Measurements from ENCODE around the gene LFNG.

Gene LFNG

DNA sequence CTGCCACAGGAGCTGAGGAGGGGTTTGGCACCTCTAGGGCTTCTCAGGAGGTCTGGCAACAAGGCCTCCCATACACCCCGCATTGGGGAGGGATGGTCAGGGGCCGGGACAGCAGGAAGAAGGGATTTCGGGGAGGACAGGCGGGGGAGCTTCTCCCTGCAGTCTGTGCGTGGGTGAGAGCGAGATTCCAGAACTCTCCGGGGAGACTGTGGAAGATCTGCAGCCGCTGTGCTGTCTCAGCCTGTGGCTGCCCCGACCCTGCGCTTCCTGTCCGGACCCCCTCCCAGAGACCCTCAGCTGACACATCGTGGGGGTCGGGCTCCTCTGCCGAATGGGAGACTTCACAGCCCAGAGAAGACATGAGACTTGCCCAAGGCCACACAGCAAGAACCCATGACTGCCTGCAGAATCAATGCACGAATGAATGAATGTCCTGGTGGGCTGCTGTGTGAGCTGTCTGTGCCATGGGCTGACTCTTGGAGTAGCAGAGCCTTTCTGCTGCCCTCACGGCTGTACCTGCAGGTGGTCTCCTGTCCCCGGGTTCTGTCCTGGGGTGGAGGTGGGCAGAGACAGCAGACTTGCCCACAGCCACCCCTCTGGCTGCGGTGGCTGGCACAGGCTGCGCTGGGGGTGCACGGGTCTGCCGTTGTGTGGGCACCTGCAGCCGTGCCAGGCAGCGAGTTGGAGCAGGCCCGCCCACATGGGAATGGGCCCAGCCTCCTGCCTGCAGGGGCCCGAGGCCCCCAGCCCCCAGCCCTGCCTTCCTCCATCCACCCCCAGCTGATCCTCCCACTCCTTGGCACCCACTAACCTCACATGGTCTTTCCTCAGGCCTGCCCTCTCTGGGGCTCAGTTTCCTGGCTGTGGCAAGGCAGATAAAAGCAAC lies 16.3 kb upstream of the LFNG start:
- no peak for TF ChIP-seq POLR2A (IDR thresholded peaks at IDR 0.05; ENCODE audit: low read depth, low read length)
- no peak for DNase-seq (ENCODE audit: insufficient read length, low spot score)
- no peak for FAIRE-seq

DNA sequence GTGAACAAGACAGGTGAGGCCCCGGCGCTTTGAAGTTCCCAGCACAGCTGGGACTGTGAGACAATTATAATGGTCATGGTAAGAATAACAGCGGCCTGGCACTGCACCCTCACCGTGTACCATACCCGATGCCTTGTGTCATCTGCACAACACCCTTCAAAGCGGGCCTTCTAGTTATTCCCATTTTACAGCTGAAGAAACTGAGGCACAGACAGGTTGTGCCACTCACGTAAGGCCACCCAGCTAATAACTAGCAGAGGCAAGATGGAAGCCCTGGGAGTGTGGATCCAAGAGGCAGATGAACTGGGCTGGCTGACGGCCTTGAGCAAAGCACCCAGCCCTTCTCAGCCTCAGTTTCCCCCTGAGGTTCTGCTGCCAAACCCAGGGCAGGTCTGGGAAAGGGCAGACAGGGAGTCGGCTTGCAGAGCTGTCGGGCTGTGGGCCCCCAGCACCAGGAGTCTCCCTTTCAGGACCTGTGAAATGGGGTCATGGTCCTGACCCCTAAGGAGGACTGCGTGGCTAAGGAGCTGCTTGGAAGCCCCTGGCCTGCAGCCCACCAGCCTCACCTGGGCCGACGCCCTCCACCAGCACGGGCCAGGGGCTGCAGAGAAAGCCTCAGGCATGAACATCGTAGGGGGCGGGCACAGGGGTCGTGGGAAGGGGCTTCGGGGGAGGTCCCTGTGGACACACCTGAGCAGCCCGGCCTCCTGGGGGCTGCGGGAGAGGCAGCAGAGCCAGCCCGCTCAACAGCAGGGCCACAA lies 15.3 kb upstream of the LFNG start:
- DNase-seq (ENCODE audit: insufficient read length, low spot score) (no peak), FAIRE-seq (no peak)
- no peak for TF ChIP-seq POLR2A (IDR thresholded peaks at IDR 0.05; ENCODE audit: low read depth, low read length)

GRCh38 chr7:2504889-2505375 lies 14.6 kb upstream of the LFNG start:
- no peak for FAIRE-seq
- DNase-seq (ENCODE audit: insufficient read length, low spot score) = no peak
- TF ChIP-seq POLR2A (IDR thresholded peaks at IDR 0.05; ENCODE audit: low read depth, low read length) = no peak

GRCh38 chr7:2505401-2505800 lies 14.2 kb upstream of the LFNG start:
- FAIRE-seq = no peak
- no peak for TF ChIP-seq POLR2A (IDR thresholded peaks at IDR 0.05; ENCODE audit: low read depth, low read length)
- no peak for DNase-seq (ENCODE audit: insufficient read length, low spot score)

- no peak for TF ChIP-seq POLR2A (IDR thresholded peaks at IDR 0.05; ENCODE audit: low read depth, low read length)
- no peak for DNase-seq (ENCODE audit: insufficient read length, low spot score)
- no peak for FAIRE-seq
These were observed 12.2 kb upstream of the LFNG start for GRCh38 chr7:2507208-2507916.

GRCh38 chr7:2507917-2508306 lies 11.7 kb upstream of the LFNG start:
- FAIRE-seq (no peak), DNase-seq (ENCODE audit: insufficient read length, low spot score) (no peak)
- TF ChIP-seq POLR2A (IDR thresholded peaks at IDR 0.05; ENCODE audit: low read depth, low read length) = no peak

- FAIRE-seq = no peak
- no peak for DNase-seq (ENCODE audit: insufficient read length, low spot score)
- 0 out of 2 replicates have a peak, but pooled peaks have one; percentile 3 for TF ChIP-seq POLR2A (IDR thresholded peaks at IDR 0.05; ENCODE audit: low read depth, low read length)
These were observed 11.0 kb upstream of the LFNG start for GRCh38 chr7:2508327-2509215.

DNA sequence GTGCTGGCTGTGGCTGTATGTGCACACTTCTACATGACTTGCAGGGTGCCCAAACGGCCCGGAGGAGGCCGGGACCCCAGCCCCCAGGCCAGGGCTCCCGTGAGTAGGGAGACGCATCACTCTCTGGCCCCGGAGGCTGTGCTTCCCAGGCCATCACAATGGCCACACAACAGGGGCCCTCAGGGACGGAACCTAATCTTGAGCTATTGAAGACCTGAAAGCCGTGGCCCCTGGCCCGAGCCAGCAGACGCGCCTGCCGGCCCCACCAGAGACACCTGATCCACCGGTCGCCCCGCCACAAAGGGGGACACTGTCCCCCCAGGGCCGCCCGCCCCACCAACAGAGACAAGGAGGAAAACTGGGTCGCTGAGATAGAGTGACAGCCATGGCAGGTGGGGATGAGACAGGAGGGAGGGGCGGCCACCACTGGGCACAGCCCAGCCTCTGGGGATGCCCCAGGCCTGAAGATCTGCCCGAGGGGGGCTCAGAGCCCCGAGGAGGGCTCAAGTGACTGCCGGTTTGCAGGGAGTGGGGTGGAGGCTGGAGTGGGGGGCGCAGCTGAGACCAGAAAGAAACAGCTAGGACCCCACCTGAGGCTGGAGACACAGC lies 10.2 kb upstream of the LFNG start:
- DNase-seq (ENCODE audit: insufficient read length, low spot score) (no peak), FAIRE-seq (no peak)
- no peak for TF ChIP-seq POLR2A (IDR thresholded peaks at IDR 0.05; ENCODE audit: low read depth, low read length)

DNA sequence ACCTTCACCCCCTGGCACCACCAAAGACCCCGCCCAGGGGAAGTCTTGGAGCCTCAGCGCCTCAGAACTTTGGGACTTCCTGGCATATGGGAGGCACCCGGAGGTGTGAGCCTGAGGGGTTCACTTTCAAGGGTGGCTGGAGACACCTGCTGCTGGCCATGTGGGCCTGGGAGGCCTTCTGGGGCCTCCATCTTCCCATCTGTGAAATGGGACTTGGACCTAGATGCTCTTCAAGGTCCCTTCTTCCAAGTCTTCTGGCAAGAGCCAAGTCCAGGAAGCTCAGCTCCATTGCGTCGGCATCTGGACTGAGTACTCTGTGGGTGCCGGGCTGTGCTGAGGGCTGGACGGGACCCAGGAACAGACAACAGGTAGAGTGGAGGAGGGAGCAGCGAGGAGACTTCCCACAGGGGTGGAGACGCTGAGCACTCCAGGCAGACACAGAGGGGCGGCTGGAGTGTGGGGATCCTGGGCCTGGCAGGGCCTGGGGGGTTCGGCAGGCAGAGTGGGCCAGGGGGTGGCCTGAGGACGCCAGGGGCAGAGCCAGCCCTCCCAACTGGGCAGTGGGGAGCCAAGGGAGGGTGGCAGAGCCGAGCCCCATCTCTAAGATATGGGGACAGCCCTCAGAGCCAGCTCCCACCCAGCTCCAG lies 9.3 kb upstream of the LFNG start:
- FAIRE-seq (no peak), DNase-seq (ENCODE audit: insufficient read length, low spot score) (no peak)
- no peak for TF ChIP-seq POLR2A (IDR thresholded peaks at IDR 0.05; ENCODE audit: low read depth, low read length)

- no peak for TF ChIP-seq POLR2A (IDR thresholded peaks at IDR 0.05; ENCODE audit: low read depth, low read length)
- DNase-seq (ENCODE audit: insufficient read length, low spot score) = no peak
- no peak for FAIRE-seq
These were observed 8.4 kb upstream of the LFNG start for GRCh38 chr7:2510909-2511768.

DNA sequence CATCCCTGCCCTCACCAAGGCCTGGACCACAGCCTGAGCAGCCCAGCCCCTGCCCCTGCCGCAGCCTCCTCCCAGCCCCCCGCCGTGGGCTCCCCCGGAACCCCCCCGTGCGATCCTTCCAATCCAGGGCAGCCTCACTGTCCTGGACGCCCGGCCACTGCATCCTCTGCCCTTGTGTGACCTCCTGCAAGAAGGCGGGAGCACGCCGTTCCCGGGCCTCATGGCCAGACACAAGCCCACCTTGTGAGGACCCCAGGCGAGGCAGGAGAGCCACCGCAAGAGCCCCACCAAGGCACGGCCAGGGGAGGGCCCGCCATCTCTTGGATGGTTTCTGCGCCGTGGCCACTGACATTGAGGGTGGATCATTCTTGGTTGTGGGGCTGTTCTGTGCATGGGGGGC lies 7.8 kb upstream of the LFNG start:
- DNase-seq (ENCODE audit: insufficient read length, low spot score) = no peak
- TF ChIP-seq POLR2A (IDR thresholded peaks at IDR 0.05; ENCODE audit: low read depth, low read length) = no peak
- FAIRE-seq = no peak
